ENCODE data around the gene UQCC2.

DNA sequence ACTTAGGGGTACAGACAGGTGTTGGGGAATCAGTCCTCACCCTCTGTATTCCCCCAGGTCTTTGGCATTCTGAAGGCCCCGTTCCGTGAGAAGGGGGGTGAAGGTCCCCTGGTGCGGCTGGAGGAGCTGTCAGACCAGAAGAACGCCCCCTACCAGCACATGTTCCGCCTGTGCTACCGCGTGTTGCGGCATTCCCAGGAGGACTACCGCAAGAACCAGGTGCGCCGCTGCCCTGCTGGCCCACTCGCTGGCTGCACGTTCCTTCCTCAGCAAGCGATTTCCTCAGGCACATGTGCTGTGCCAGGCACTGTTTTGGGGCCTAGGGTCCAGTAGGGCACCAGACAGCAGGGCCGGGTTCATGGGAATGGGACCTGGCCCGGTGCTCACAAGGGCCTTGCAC is 44.4 kb downstream of the UQCC2 start:
- TF ChIP-seq POLR2A (IDR thresholded peaks at IDR 0.05; ENCODE audit: low read length): no peak
- TF ChIP-seq GATA1 (IDR thresholded peaks at IDR 0.05; ENCODE audit: low read depth, low read length): no peak

Measured in erythroblast (primary cell).